HL-60 (cell line): ENCODE data around the gene FBXO36.

ENCODE experiments used
- DNase-seq, 2 experiments: peaks; one replicate each; pipeline ENCODE4 v3.0.0-alpha.2; 2010 to 2020; ENCODE audit warnings: low read depth in 1 of 2, low spot score in 1 of 2
- H3K27ac ChIP-seq: fragments of 250-450 bp; sonication (Bioruptor Pico); replicated peaks from 2 replicates; pipeline ENCODE4 v1.5.1; 2020; ENCODE audit warnings: mild to moderate bottlenecking, moderate library complexity
- H3K27me3 ChIP-seq: fragments of 250-450 bp; sonication (Bioruptor Pico); 2 replicates; pipeline ENCODE4 v1.5.1; 2021; ENCODE audit warnings: mild to moderate bottlenecking, moderate library complexity; ENCODE audit not compliant: insufficient read depth, poor library complexity, severe bottlenecking
- H3K4me3 ChIP-seq: replicated peaks from 2 replicates; pipeline ENCODE4 v1.5.1; 2011; ENCODE audit warnings: mild to moderate bottlenecking, control low read depth, low read length; ENCODE audit not compliant: insufficient read depth
- GABPA ChIP-seq: IDR thresholded peaks from 2 replicates; pipeline ENCODE4 v1.6.1; 2012; ENCODE audit warnings: low read depth
- POLR2AphosphoS5 ChIP-seq: IDR thresholded peaks from 2 replicates; pipeline ENCODE4 v1.6.1; 2012; ENCODE audit warnings: low read depth
- SPI1 ChIP-seq: IDR thresholded peaks from 2 replicates; pipeline ENCODE4 v1.6.1; 2012; ENCODE audit warnings: low read depth, mild to moderate bottlenecking, borderline replicate concordance
- TF ChIP-seq, protein P1 (sequence below): IDR thresholded peaks from 2 replicates; pipeline ENCODE4 v1.6.1; 2012; ENCODE audit warnings: low read depth; ENCODE audit not compliant: insufficient replicate concordance
- TF ChIP-seq, protein P2 (sequence below): IDR thresholded peaks from one replicate; pipeline ENCODE4 v1.5.1; 2011; ENCODE audit warnings: low read length, control low read depth, inconsistent platforms; ENCODE audit not compliant: insufficient read depth

FBXO36 gene

DNA sequence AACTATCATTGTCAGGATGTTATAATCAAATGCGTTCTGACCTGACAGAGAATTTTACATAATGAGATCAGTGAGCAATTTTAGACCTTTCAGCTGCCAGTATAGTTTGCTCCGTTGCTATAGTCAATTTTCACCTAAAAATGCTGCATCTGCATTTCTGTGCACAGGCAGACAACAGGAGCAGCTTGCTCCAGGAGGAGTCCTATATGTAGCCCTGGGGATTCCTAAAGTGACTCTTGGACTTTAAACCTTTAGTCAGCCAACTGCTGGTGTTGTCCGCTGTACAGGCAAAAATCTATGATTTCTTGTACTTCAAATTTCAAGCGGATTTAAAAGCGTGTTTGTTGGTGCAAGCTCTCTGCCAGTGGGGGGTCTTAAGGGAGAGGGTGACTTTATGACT lies 120.7 kb downstream of the FBXO36 start:
- Histone ChIP-seq H3K27ac (no peak overlapping the region), H3K4me3 (no peak overlapping the region), H3K27me3 (no peaks in the 10 kb centered on the region)
- no peak for DNase-seq
- TF ChIP-seq POLR2AphosphoS5, result no peak
- no peak for TF ChIP-seq GABPA
- TF ChIP-seq, protein P1, sequence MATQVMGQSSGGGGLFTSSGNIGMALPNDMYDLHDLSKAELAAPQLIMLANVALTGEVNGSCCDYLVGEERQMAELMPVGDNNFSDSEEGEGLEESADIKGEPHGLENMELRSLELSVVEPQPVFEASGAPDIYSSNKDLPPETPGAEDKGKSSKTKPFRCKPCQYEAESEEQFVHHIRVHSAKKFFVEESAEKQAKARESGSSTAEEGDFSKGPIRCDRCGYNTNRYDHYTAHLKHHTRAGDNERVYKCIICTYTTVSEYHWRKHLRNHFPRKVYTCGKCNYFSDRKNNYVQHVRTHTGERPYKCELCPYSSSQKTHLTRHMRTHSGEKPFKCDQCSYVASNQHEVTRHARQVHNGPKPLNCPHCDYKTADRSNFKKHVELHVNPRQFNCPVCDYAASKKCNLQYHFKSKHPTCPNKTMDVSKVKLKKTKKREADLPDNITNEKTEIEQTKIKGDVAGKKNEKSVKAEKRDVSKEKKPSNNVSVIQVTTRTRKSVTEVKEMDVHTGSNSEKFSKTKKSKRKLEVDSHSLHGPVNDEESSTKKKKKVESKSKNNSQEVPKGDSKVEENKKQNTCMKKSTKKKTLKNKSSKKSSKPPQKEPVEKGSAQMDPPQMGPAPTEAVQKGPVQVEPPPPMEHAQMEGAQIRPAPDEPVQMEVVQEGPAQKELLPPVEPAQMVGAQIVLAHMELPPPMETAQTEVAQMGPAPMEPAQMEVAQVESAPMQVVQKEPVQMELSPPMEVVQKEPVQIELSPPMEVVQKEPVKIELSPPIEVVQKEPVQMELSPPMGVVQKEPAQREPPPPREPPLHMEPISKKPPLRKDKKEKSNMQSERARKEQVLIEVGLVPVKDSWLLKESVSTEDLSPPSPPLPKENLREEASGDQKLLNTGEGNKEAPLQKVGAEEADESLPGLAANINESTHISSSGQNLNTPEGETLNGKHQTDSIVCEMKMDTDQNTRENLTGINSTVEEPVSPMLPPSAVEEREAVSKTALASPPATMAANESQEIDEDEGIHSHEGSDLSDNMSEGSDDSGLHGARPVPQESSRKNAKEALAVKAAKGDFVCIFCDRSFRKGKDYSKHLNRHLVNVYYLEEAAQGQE, result no peak
- TF ChIP-seq SPI1, result no peak
- TF ChIP-seq, protein P2, sequence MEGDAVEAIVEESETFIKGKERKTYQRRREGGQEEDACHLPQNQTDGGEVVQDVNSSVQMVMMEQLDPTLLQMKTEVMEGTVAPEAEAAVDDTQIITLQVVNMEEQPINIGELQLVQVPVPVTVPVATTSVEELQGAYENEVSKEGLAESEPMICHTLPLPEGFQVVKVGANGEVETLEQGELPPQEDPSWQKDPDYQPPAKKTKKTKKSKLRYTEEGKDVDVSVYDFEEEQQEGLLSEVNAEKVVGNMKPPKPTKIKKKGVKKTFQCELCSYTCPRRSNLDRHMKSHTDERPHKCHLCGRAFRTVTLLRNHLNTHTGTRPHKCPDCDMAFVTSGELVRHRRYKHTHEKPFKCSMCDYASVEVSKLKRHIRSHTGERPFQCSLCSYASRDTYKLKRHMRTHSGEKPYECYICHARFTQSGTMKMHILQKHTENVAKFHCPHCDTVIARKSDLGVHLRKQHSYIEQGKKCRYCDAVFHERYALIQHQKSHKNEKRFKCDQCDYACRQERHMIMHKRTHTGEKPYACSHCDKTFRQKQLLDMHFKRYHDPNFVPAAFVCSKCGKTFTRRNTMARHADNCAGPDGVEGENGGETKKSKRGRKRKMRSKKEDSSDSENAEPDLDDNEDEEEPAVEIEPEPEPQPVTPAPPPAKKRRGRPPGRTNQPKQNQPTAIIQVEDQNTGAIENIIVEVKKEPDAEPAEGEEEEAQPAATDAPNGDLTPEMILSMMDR, result no peak

DNA sequence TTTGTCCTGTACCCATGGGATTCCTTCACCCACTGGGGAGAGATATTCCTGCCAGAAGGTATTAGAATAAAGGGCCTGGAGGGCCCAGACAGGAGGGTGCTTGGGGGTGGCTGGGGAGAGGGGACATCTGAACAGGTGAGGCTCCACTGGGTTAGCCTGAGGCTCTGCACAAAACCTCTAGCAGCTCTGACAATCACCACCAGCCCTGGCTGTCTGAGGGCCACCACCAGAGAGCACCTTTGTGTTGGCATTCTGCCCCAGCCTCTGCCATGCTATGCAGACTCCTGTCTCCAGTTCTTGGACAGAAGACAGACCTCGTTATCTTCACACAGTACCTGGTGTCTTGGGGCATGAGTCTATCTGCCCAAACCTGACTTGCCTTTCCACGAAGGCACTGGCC lies 121.2 kb downstream of the FBXO36 start:
- H3K27ac ChIP-seq, result no peak overlapping the region
- no peak for TF ChIP-seq POLR2AphosphoS5
- no peak for TF ChIP-seq GABPA
- TF ChIP-seq, protein P1, result no peak
- no peak for TF ChIP-seq SPI1
- TF ChIP-seq, protein P2, result no peak

DNA sequence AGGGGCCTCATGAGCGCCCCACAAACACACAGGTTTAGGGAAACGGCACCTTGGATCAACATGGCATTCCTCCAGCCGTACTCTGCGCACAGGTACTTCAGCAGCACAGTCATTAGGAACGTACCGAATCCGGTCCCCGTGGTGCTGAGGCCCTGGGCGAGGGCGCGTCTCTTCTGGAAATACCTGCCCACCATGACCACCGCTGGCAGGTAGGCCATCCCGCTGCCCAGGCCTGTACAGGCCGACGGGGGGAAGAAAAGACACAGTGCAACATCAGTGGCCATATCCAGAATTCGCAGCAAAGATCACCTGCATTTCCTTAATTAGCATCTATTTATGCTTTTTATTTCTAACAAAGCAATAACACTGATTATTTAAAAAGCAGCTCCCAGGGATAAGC lies 124.2 kb downstream of the FBXO36 start:
- TF ChIP-seq, protein P1, result no peak
- TF ChIP-seq GABPA, result no peak
- TF ChIP-seq, protein P2, result no peak
- TF ChIP-seq SPI1, result no peak
- TF ChIP-seq POLR2AphosphoS5, result no peak
- Histone ChIP-seq H3K27ac (no peak overlapping the region), H3K27me3 (no peaks in the 10 kb centered on the region), H3K4me3 (no peak overlapping the region)
- DNase-seq, result no peak

More for the DNA sequence above, 121.2 kb downstream of the FBXO36 start:
- Histone ChIP-seq H3K27me3 (no peaks in the 10 kb centered on the region), H3K4me3 (no peak overlapping the region)
- DNase-seq, result no peak
